Measurements from ENCODE around the gene MAP3K20. TPM values are rescaled to one million over a fixed set of nuclear protein-coding genes. Genes with fewer than 3 reads are reported as not detected.
A peak's percentile ranks its signal among the peaks of the same experiment; 100 is the strongest.

The MAP3K20 gene
- total RNA-seq, 1 donor: 35.3 TPM

DNA sequence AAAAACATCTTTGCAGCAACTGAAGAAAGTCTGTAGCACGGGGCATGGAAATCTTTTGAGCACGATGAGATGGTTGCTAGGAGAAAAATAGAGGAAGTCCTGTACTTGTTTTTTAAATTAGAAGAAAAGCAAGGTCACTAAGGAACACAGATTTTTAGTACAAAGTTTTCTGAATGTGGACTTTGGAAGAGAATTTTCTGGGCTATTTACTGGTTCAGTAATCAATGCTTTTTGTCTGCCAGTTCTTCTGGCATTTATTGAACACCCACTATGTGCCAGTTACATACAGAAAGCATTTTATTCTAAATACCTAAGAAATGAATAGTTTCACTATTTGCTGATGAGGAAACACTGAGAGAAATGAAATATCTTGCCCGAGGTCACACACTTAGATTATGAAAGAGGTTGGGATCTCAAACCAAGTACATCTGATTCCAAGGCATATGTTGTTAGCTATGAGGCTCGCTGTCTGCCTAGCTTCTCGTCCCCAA lies 15.6 kb upstream of the MAP3K20 start:
- Histone ChIP-seq H3K4me1 (ENCODE audit: insufficient read depth, low read length) (peaks cover 27% of the 10 kb centered on the region), H3K27me3 (ENCODE audit: insufficient read depth, low read length) (no peaks in the 10 kb centered on the region), H3K4me3 (ENCODE audit: low read length) (no peak overlapping the region), H3K9me3 (ENCODE audit: low read depth, low read length) (no peaks in the 10 kb centered on the region)

DNA sequence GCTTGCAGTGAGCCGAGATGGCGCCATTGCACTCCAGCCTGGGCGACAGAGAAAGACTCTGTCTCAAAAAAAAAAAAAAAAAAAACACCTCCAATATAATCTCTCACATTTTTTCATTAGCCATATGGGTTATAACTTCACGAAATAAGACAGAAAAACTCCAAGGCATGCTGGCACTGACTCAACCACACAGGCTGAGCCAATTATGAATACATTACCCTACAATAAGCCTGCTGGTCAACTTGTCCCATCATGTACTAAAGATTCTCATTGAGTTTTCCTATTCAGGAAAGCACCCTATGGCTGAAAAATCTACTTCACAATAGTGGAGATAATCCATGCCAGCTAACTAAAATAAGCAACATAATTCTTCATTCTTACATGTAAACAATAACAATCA lies 12.8 kb upstream of the MAP3K20 start:
- Histone ChIP-seq H3K4me1 (ENCODE audit: insufficient read depth, low read length) (peaks cover 18% of the 10 kb centered on the region), H3K27me3 (ENCODE audit: insufficient read depth, low read length) (peaks cover 3% of the 10 kb centered on the region), H3K9me3 (ENCODE audit: low read depth, low read length) (no peaks in the 10 kb centered on the region), H3K4me3 (ENCODE audit: low read length) (no peak overlapping the region)

DNA sequence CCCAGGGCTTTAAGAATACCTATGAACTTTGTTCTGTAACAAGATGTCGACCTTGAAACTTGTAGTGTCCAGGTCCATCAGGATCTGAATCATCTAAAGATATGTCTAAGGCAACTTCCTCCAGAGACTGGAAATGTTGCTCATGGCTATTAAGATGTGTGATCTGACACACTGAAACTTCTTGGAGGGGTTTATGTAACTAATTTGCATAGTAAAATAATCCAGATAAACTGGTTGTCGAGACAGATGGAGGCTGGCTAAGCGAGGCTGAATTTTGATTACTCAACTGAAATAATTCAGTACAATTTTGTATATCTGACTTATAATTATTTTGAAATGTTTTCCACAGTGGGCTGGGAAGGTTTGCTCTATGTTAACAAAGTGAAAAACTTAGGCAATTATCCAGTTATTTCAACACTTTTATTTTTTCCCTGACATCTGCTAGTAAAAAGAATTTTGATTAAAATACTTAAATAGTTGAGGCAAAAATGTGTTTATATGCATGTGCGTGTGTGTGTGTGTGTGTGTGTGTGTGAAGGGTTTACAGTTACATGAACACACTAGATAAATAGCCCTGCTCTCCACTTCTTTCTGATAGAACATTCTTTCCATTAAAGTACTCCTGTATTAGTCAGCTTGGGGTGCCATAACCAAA lies 11.4 kb upstream of the MAP3K20 start:
- H3K9me3 ChIP-seq (ENCODE audit: low read depth, low read length): no peaks in the 10 kb centered on the region
- H3K4me1 ChIP-seq (ENCODE audit: insufficient read depth, low read length): peaks cover 5% of the 10 kb centered on the region
- no peak overlapping the region for H3K4me3 ChIP-seq (ENCODE audit: low read length)
- peaks cover 9% of the 10 kb centered on the region for H3K27me3 ChIP-seq (ENCODE audit: insufficient read depth, low read length)

DNA sequence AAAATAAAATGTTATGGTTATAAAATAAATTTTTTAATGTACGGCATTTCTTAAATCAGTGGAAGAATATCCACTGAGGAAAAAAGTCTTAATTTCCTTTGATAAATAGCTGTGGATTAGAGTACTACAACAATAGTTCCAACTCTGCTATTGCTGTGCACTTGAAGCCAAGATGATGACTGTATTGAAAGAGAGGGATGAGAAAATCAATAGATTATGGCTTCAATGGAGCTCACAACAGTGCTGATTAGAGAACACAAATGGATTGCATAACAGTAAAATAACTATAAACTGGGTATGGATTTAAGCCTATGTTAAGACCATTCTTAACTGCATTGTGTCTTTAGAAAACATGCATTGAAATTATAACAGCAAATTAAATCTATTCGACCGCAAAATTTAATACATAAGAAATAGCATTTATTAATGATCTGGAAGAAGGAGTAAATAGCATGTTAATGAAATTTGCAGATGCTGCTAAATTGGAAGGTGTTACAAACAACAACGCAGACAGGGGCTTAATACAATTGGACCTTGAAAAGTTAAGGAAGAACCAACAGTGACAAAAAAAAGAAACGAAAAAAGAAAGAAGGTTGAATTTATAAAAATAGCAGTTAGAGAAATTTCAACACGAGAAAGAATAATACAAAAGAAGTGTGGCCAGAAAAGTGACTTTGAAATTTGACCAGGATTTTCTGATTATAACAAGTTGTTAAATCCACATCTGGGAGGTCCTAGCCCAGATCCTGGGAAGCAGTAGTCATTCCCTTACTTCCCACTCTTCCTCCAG lies 8.6 kb upstream of the MAP3K20 start:
- Histone ChIP-seq H3K27me3 (ENCODE audit: insufficient read depth, low read length) (peaks cover 12% of the 10 kb centered on the region), H3K4me1 (ENCODE audit: insufficient read depth, low read length) (no peaks in the 10 kb centered on the region), H3K4me3 (ENCODE audit: low read length) (no peak overlapping the region)

DNA sequence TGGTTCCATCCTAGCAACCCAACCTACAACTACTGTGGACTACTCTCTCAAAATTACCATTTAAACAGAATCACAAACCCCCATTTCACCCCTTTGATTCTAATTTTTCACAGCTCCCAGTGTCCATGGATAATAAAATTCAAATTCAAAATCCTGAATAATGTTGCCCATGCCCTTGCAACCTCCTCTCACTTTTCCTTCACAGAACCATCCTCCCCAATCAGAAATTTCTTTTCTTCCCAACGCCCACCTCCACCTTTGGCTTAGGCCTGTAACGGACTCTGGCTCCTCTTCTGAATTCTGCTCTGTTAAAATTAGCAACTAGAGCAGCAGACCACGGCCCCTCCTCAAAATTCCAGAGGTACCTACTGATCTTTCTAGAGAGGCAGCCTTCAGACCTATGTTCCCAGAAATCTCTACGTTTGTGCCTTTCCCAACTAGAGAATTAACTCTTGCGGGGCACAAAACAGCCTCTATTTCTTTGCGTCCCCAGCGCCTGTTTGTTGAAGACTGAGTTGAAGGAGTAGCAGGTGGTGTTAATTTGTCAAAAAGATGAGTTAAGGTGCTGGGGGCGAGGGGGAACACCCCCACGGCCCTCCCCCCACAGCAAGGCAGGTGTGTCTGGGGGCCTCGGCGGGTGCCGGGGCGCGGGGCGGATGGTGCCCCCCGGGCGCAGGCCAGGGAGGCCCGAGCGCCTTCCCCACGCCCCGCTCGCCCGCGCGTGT lies 428 bp upstream of the MAP3K20 start:
- Histone ChIP-seq H3K4me1 (ENCODE audit: insufficient read depth, low read length) (peaks cover 11% of the 10 kb centered on the region), H3K27me3 (ENCODE audit: insufficient read depth, low read length) (no peaks in the 10 kb centered on the region), H3K4me3 (ENCODE audit: low read length) (peak overlapping the region; percentile 66), H3K9me3 (ENCODE audit: low read depth, low read length) (no peaks in the 10 kb centered on the region)

More for the DNA sequence above, 8.6 kb upstream of the MAP3K20 start:
- no peaks in the 10 kb centered on the region for H3K9me3 ChIP-seq (ENCODE audit: low read depth, low read length)

DNA sequence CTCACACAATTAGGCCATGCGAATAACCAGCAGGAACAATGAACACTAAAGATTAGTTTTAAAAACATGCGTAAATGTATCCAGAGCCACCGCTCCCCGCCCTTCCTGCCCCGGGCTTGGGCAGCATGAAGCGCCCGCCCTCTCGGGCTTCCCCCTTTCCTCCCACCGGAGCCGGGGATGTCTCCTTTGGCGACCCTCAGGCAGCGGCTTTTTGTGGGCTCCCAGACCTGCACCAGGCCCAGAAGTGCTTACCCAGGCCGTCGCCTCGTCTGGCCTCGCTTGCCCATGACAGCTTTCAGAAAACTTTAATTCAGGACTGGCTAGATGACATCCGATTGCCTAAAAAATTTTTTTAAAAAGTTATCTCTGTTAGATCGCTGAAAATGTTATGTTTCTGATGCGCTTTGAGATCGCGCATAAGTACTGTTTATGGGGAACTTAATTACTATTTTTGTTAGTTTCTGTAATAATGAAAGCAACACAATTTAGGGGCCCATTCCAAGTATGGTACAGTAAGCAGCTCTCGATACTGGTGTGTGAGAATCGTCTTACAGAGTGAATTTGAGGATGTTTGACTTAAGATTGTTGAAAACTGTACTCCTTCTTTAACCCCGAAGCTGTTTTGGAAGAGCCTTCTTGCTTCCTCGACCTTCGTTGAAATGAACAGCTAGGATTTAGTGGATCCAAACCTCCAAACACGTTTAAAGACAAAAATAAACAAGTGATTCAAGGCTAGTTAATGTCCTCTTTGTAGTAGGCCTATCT lies 1.1 kb downstream of the MAP3K20 start:
- no peaks in the 10 kb centered on the region for H3K9me3 ChIP-seq (ENCODE audit: low read depth, low read length)
- peak overlapping the region; percentile 66 for H3K4me3 ChIP-seq (ENCODE audit: low read length)

DNA sequence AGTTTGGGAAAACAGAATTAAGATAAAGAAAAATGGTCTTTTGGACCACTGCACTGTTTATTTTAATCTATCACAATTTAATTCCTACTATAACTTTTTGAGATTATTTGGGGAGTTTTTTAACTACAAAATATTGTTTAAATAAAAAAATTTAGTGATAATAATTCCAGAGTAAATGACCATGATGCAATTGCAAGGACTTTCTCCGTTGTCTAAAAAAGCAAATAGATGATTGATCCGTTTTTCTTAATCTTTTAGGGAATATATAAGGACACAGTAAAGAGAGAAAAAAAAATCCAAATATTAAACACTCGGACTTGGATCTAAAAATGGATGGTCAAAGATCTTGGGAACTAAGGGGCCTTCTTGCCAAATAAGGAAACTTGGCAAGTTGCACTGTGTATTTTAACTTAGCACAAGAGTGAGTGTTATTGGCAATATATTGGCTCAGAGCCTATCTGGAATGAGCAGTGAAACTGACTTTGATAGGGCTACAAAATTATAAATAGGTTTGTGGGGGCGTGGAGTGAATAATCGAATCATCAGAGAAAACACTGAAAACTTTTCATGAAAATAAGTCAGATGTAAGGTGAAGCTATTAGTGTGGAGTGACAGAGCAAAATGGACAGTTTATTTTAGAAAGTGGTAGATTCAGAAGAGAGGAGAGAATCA lies 2.0 kb downstream of the MAP3K20 start:
- peaks cover 11% of the 10 kb centered on the region for H3K4me1 ChIP-seq (ENCODE audit: insufficient read depth, low read length)
- H3K9me3 ChIP-seq (ENCODE audit: low read depth, low read length): no peaks in the 10 kb centered on the region
- H3K4me3 ChIP-seq (ENCODE audit: low read length): no peak overlapping the region
- no peaks in the 10 kb centered on the region for H3K27me3 ChIP-seq (ENCODE audit: insufficient read depth, low read length)

More for the DNA sequence above, 1.1 kb downstream of the MAP3K20 start:
- no peaks in the 10 kb centered on the region for H3K27me3 ChIP-seq (ENCODE audit: insufficient read depth, low read length)
- H3K4me1 ChIP-seq (ENCODE audit: insufficient read depth, low read length): peaks cover 11% of the 10 kb centered on the region

DNA sequence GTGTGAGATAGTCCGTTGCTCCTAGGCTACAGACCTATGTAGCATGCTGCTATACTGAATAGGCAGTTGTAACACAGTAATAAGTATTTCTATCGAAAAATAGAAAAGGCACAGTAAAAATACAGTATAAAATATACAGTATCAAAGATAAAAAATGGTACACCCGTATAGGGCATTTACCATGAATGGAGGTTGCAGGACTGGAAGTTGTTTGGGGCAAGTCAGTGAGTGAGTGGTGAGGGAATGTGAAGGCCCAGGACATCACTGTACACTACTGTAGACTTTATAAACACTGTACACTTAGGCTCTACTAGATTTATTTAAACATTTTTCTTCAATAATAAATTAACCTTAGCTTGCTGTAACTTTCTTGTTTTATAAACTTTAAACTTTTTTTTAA lies 3.5 kb downstream of the MAP3K20 start:
- no peaks in the 10 kb centered on the region for H3K9me3 ChIP-seq (ENCODE audit: low read depth, low read length)
- peaks cover 11% of the 10 kb centered on the region for H3K4me1 ChIP-seq (ENCODE audit: insufficient read depth, low read length)
- no peak overlapping the region for H3K4me3 ChIP-seq (ENCODE audit: low read length)
- no peaks in the 10 kb centered on the region for H3K27me3 ChIP-seq (ENCODE audit: insufficient read depth, low read length)

DNA sequence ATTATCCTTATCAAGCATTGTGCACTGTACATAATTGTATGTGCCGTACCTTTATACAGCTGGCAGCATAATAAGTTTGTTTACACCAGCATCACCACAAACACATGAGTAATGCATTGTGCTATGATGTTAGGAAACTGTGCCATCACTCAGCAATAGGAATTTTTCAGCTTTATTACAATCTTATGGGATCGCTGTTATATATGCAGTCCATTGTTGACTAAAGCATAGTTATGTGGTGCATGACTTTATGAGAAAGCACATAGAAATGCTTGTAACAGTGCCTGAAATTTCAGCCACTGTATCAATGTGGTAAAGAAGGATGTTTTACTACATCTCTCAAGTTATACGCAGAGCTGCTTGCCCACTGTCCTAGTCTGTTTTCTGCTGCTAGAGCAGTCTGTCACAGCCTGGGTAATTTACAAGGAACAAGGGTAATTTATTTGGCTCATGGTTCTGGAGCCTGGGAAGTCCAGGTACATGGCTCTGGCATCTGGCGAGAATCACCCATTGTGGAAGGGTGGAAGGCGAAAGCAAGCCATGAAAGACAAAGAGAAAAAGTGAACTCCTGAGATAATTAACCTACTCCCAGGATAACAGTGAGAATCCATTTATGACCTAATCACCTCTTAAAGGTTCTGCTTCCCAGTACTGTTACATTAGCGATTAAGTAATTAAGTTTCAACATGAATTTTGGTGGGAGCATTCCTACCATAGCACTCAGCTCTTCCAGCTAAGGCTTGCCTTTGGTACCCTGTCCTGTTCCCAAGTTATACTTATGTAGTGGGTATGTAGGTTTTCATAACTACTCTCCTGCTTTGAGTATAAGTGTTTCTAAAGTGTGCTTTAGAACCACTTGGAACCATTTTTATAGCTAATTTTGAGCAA lies 4.6 kb downstream of the MAP3K20 start:
- no peaks in the 10 kb centered on the region for H3K9me3 ChIP-seq (ENCODE audit: low read depth, low read length)
- H3K4me1 ChIP-seq (ENCODE audit: insufficient read depth, low read length): peaks cover 8% of the 10 kb centered on the region
- H3K4me3 ChIP-seq (ENCODE audit: low read length): no peak overlapping the region
- H3K27me3 ChIP-seq (ENCODE audit: insufficient read depth, low read length): no peaks in the 10 kb centered on the region

DNA sequence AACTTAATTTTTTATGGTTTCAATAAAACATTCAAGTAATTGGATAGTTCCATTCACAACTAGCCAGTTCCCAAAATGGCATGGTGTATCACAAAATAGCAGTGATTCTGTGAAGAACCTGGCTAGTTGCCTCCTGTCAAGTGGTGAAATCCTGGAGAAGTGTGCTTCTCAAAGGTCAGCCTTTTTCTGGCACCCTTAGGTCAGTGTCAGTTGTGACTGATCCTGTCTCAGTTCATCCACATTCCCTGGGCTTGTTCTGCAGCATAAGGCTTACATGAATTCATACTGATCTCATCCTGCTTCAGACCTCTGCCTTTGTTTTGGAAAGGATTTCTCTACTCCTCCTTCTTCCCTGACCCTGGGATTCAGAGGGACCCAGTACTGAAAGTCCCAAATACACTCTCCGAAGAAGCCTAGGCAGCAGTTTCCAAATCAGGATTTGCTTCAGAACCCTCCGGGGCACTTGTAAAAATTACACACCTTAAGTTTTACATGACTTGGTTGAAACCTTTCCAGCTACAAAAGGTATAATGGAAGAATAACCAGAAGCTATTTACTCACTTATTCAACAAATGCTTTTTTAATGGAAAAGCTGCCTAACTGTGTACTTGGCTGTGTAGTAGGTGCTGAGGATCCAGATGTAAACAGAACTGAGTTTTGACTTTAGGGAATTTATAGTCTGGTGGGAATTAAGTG lies 11.0 kb downstream of the MAP3K20 start:
- no peaks in the 10 kb centered on the region for H3K9me3 ChIP-seq (ENCODE audit: low read depth, low read length)

DNA sequence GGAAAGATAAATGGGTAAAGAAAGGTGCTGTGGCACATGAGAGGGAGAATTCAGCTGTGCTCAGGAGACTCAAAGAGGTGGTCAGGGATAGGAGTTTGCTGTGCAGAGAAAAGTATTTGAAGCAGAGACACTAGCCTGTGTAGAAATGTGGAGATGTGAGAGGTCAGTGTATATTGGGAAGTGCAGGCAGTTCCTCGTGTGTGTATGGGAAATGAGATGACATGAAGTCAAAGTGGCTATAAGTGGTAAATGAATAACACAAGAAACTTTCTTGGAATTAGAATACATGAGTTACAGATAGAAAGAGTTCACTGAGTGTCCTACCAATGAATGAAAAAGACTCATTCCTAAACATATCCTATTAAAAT lies 11.6 kb downstream of the MAP3K20 start:
- no peaks in the 10 kb centered on the region for H3K27me3 ChIP-seq (ENCODE audit: insufficient read depth, low read length)
- H3K9me3 ChIP-seq (ENCODE audit: low read depth, low read length): no peaks in the 10 kb centered on the region
- H3K4me1 ChIP-seq (ENCODE audit: insufficient read depth, low read length): no peaks in the 10 kb centered on the region
- H3K4me3 ChIP-seq (ENCODE audit: low read length): no peak overlapping the region

More for the DNA sequence above, 11.0 kb downstream of the MAP3K20 start:
- Histone ChIP-seq H3K4me3 (ENCODE audit: low read length) (no peak overlapping the region), H3K4me1 (ENCODE audit: insufficient read depth, low read length) (no peaks in the 10 kb centered on the region), H3K27me3 (ENCODE audit: insufficient read depth, low read length) (no peaks in the 10 kb centered on the region)

DNA sequence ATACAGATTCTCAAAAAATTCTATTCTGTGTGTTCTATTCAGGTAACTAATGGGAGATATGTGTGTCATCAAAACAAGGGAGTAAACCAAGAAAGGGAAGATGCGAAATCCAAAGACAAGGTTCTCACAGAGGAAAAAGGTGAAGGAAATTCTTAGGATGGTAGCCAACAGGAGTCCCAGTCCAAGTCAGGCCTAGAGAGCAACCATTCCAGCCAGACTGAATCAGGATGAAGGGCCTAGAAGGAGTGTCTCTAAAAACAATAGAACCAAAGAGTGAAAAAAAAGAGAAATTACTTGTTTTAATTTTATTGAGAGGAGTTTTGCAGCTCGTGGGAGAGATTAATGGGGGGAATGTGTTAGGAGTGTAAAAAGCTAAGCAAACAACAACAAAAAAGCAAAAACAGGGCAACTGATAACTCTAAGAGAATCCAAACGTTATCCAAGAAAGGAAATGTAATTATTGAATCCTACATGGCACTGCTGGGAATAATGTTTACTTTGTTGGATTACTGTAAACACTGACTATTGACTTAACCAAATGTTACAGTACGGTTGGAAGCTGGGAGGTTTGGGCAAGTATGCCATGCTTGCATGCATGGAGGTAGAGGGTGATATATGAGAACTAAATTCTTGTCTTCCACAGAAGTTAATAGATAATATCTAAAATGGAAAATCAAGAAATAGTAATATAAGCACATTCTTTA lies 12.3 kb downstream of the MAP3K20 start:
- Histone ChIP-seq H3K4me1 (ENCODE audit: insufficient read depth, low read length) (no peaks in the 10 kb centered on the region), H3K27me3 (ENCODE audit: insufficient read depth, low read length) (no peaks in the 10 kb centered on the region), H3K4me3 (ENCODE audit: low read length) (no peak overlapping the region), H3K9me3 (ENCODE audit: low read depth, low read length) (no peaks in the 10 kb centered on the region)
